Chondrocyte (in vitro differentiated cells): ENCODE results near the gene ZIC4. TPM values are rescaled to one million over a fixed set of nuclear protein-coding genes. Genes with fewer than 3 reads are reported as not detected.
A peak's percentile ranks its signal among the peaks of the same experiment; 100 is the strongest.

Source experiments
- DNase-seq: peaks from one replicate; pipeline ENCODE4 v3.0.0; 2021; ENCODE audit warnings: mixed read lengths, low spot score
- H3K27ac Mint-ChIP-seq: one replicate; pipeline ENCODE4 v1.8.0; 2021; ENCODE audit warnings: mild to moderate bottlenecking, moderate library complexity, mixed read lengths; ENCODE audit not compliant: unreplicated experiment
- H3K27me3 Mint-ChIP-seq: 2 replicates; pipeline ENCODE4 v1.8.0; 2021; ENCODE audit warnings: low read depth, mixed read lengths
- H3K36me3 Mint-ChIP-seq: 2 replicates; pipeline ENCODE4 v1.8.0; 2021; ENCODE audit warnings: low read depth, mixed read lengths
- H3K4me1 Mint-ChIP-seq: 2 replicates; pipeline ENCODE4 v1.8.0; 2021; ENCODE audit warnings: low read depth, mild to moderate bottlenecking, mixed read lengths
- H3K4me3 Mint-ChIP-seq: one replicate; pipeline ENCODE4 v1.8.0; 2021; ENCODE audit warnings: mild to moderate bottlenecking, moderate library complexity, mixed read lengths; ENCODE audit not compliant: unreplicated experiment
- H3K9me3 Mint-ChIP-seq: 2 replicates; pipeline ENCODE4 v1.8.0; 2021; ENCODE audit warnings: low read depth, mixed read lengths
- CTCF ChIP-seq: fragments of 200-600 bp; sonication (generic); IDR thresholded peaks from 2 replicates; pipeline ENCODE4 v1.5.0; 2021; ENCODE audit warnings: antibody characterized with exemption, mild to moderate bottlenecking, moderate library complexity
- long read RNA-seq: library from polyadenylated mRNA; stranded (forward); transcript quantifications from one replicate; pipeline ENCODE4 v2.0.0, GENCODE V29; 2021
- total RNA-seq: library from RNA; stranded (reverse); gene quantifications from 3 replicates; pipeline ENCODE4 v1.2.1, GENCODE V29; 2021

Gene ZIC4
- 1.7 to 10.2 TPM (median 1.7 TPM) in 3 replicates for total RNA-seq
- long read RNA-seq, transcript ZIC4-205 (3 exons, 834 nt), result major isoform, 5 of 6 reads
- long read RNA-seq, partial matches to known transcripts, result 0 of 6 reads
- long read RNA-seq, other reads (novel, unspliced or antisense), result 0 of 6 reads

DNA sequence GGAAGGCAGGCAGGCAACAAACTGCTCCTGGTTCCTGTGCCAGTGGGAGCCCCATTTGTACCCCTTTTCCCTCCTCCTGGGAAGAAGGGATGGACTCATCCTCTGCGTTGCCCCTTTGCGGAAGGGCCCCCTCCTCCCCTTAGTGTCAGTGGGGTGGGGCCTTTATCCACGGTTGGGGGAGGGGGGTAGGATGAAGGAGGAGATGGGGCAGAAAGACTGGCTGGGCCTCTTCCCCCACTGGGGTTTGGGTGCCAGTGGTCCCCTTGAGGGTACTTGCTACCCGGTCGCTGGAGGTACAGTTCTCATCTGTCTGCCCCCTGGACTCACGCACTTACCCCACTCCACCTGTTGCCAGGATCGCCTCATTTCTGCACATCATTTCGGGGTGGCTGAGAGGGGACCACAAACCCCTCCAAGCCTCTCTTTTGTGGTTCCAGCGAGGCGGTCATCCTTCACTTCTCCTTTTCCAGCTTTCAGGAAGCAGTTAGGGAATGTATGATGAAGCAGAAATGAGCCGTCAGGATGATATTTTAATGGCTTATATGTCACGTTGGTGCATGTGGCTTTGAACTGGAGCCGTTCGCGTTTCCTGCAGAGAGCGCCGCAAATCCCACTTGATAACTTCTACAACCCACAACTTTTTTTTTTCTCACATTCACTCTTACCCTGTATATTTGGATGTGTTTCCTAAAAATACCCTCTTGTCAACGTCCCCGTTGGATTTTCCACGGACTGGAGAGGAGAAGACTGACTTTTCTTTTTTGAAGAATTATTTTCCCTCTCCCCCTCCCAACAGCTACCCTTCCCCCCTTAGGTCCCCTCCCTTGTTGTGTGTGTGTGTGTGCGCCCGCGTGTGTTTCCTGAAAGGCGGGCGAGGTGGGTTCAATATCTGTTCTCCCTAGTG, at the start of gene ZIC4:
Gene ZIC4 (minus strand): TSS at position 516 of the 904 bp plus-strand sequence. CDS start 3,746 bp downstream, outside the sequence.
- Mint-ChIP-seq H3K9me3 (no peaks in the 10 kb centered on the region), H3K4me3 (peak within 1 kb of the TSS; percentile 72), H3K4me1 (peaks cover 44% of the 10 kb centered on the region), H3K27ac (peak within 1 kb of the TSS; percentile 68), H3K27me3 (peaks cover 62% of the 10 kb centered on the region), H3K36me3 (no peaks in the 10 kb centered on the region)
- no peak for DNase-seq
- no peak for TF ChIP-seq CTCF

GRCh38 chr3:147449669-147450068, 43.3 kb upstream of the ZIC4 start:
- Mint-ChIP-seq H3K4me3 (no peak overlapping the region), H3K9me3 (no peaks in the 10 kb centered on the region), H3K4me1 (no peaks in the 10 kb centered on the region), H3K27me3 (no peaks in the 10 kb centered on the region), H3K27ac (no peak overlapping the region), H3K36me3 (no peaks in the 10 kb centered on the region)
- TF ChIP-seq CTCF, result no peak
- no peak for DNase-seq

- no peak for TF ChIP-seq CTCF
- Mint-ChIP-seq H3K27ac (no peak overlapping the region), H3K27me3 (no peaks in the 10 kb centered on the region), H3K36me3 (no peaks in the 10 kb centered on the region), H3K4me1 (no peaks in the 10 kb centered on the region), H3K4me3 (no peak overlapping the region), H3K9me3 (no peaks in the 10 kb centered on the region)
- no peak for DNase-seq
Observed at GRCh38 chr3:147447224-147447623, 40.9 kb upstream of the ZIC4 start.

DNA sequence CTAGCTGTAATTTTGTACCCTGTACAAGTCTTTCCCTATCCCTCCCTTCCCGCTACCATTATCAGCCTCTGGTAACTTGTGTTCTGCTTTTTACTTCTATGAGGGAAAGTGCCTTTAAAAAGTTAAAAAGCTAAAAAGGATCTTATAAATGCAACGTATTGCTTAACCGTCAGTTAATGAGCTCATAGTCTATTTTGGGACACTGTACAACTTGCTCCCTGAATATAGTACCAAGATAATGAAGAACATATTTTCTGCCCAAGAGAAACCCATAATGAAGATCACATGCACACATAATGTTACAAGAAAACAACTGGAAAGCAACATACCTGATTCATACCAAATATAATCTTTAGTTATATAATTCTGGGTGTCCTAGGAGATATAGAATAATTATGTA, 25.4 kb upstream of the ZIC4 start:
- no peak for TF ChIP-seq CTCF
- Mint-ChIP-seq H3K27me3 (peaks cover 14% of the 10 kb centered on the region), H3K4me1 (no peaks in the 10 kb centered on the region), H3K27ac (no peak overlapping the region), H3K4me3 (no peak overlapping the region), H3K9me3 (no peaks in the 10 kb centered on the region), H3K36me3 (no peaks in the 10 kb centered on the region)
- DNase-seq, result no peak

DNA sequence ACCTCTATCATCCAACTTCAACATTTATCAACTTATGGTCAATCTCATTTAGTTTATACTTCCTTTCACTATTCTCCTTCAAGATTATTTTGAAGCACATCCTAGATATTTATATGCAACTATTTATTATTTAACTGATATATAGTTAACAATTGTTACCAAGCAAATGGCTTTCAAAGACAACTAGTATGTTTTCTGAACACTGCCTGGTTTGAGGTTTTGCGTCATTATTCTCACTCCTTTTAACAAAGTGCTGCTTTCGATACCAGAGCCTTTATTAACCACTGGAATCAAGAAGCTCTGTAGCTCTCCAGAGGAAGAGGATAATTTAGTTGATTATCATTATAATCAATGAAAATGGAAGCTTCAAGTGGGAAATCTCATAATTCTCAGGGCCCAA, 22.4 kb upstream of the ZIC4 start:
- Mint-ChIP-seq H3K4me1 (peaks cover under 1% of the 10 kb centered on the region), H3K27ac (no peak overlapping the region), H3K4me3 (no peak overlapping the region), H3K27me3 (peaks cover 24% of the 10 kb centered on the region), H3K36me3 (peaks cover under 1% of the 10 kb centered on the region), H3K9me3 (no peaks in the 10 kb centered on the region)
- TF ChIP-seq CTCF, result no peak
- no peak for DNase-seq
